ENCODE data around the gene SLC1A7.

Gene SLC1A7

DNA sequence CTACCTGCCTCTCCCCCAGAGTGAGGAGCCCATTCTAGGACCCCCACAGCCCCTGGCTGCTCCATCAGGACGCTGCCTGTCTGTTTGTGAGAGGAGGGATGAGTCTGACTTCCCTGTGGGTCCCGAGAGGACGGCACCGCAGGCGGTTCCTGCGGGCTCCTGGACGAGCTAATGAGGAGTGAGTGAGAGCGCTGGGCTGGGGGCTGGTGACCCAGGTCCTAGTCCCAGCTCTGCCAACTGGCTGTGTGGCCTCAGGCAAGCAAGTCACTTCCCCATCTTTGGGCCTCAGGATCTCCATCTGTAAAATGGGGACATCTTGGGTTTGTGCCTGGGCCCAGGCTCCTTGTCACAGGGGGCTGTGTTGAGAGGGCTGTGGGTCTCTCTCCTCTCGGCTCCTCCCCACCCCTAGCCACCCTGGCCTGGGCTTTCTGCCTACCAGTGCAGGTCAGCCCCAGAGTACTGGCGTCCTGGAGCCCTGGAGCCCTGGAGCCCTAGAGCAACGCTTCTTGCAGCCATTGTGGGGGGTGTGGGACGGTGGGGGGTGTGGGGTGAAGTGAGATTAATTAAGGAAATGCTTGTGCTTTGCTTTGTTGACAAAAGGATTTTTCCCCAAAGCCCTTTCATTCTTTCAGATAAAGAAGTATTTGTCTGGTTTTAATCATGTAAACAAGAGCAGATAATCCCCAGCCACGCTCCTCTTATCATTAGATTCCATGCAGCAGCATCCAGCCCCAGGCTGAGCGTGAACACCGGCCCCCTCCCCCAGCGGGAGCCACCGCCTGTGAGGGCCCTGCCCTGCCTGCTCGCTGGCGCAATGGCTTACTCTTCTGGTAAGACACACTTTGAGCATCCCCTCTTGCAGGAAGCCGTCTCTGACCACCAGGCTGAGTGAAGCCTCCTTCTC, 26.8 kb downstream of the SLC1A7 start:
- no peak for DNase-seq (ENCODE audit: low spot score)

GRCh38 chr1:53114581-53115400, 27.6 kb downstream of the SLC1A7 start:
- DNase-seq (ENCODE audit: low spot score), result no peak

- no peak for DNase-seq (ENCODE audit: low spot score)
These were observed 28.3 kb downstream of the SLC1A7 start for GRCh38 chr1:53114090-53114489.

DNA sequence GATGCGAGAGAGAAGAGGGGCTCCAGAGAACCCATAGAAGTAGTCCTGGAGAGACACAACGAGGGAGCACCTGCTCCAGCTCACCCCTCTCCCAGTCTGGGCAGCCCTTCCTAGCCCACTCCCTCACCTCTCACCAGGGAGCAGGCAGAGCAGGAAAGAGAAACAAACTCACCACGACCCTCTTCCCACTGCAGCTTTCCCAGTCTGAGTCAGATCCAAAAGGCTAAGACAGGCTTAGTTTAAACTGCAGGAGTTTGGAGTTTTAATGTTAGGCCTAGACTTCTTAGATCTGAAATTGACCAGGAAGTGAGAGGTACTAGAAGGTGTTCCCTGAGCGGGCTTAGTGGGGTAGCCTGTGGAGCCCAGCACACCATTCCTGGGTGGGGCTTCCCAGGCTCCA, 29.6 kb downstream of the SLC1A7 start:
- no peak for DNase-seq (ENCODE audit: low spot score)

DNA sequence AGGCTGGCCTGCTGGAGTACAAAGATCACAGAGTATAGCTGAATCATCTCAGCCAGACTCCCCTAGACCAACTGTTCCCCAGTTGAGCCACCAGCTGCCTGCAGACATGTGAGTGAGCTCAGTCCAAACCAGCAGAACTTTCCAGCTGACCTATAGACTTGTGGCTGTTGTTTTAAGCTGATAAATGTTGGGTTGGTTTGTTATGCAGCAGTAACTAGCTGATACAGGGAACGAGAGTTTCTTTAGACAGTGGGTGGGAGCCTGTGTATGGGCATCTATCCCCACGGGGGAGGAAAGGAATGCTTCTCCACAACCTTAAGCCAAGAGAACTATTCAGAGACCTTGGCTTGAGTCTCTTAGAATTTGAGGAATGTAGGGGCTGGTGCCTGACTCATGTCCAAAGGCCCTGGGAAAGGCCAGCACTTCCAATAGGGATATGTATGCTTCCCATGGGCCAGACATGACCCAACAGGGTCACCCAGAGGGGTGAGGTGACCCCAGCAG, 30.1 kb downstream of the SLC1A7 start:
- DNase-seq (ENCODE audit: low spot score), result peak; percentile 80

DNA sequence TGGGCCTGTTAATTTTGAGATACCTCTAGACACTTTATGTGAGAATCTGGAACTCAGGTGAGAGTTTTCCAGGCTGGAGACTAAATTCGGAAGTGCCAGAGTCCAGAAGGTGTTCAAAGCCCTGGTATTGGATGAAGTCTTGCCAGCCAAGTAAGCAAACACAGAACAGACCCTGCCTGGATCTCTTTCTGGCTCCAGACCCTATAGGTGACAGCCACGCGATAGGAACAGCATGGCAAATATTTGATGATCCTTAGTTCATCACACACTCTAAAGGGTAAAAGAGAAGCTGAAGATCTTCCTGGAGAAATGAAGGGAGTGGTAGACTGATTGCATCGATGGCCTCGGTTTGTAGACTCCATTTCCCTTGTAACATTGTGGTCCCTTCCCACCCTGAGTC, 30.7 kb downstream of the SLC1A7 start:
- DNase-seq (ENCODE audit: low spot score), result no peak

GRCh38 chr1:53111073-53111556, 31.3 kb downstream of the SLC1A7 start:
- no peak for DNase-seq (ENCODE audit: low spot score)

DNA sequence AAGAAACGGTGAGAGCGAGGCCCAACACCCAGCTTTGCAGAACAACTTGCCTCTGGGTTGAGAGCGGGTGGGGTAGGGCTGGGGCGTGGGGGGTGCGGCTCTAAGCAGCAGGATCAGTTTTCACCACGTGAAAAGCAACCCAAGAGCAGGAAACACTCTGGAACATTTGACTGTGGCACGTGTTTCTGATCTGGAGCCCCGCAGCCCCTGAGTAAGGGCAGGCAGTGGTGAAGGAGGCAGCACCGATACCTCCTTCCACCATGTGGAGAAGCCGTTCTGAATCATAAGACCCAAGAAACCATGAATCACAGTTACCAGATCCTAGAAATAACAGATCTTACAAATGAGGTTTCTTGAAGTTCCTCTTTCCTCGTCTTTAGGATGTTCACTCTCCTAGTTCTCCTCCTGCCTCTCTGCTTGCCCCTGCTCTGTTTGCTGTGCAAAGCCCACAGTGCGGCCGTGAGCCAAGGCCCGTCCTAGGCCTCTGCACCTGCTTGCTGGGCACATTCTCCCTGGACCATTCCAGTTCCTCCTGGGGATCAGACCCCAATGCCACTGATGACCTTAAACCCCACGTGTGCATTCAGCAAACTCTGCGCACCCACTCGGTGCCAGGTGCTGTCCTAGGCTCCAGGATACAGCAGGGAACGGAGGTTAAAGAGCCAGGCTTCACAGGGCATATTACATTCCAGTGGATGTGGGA, 31.9 kb downstream of the SLC1A7 start:
- DNase-seq (ENCODE audit: low spot score), result peak; percentile 63

DNA sequence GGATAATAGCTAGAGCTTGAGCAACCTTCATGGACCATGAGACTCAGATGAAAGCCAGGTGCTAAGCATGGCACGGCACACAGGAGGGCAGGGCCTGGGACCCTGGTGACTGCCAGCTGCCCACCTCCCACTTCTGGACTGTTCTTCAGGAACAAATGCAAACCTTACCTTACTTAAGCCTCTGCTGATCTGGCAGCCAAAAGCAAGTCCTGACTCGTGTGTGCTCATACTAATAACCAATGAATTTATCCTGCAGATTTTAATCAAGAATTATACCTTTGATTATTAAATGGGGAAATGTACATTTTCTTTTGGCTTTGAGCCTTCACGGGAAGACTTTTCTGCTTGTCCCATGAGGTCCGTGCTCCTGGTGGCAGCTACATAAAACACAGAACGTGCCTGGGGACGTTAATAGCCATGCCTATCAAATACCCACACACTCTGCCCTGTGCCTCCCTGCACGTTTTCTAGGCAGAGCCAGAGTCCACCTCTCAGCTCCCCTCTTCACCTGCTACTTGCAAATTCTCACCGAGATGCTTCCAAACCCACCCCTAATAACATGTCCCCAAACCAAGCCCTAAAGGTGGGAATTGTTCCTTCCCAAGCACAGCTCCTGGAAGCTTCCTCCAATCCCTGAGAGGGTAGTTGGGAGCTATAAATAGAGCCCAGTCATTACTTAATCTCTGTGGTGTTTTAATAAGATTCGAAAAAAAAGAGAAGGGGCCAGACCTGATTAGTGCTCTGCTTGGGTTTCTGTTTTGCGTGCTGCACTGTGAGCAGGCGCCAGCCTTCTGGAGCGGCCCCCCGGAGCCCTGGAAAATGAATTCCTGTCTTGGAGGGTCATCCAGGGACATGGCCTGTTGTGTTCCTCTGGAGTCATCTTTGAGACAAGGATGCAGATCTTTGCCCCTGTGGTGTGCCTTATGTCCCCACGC, 33.5 kb downstream of the SLC1A7 start:
- peak; percentile 70 for DNase-seq (ENCODE audit: low spot score)

DNA sequence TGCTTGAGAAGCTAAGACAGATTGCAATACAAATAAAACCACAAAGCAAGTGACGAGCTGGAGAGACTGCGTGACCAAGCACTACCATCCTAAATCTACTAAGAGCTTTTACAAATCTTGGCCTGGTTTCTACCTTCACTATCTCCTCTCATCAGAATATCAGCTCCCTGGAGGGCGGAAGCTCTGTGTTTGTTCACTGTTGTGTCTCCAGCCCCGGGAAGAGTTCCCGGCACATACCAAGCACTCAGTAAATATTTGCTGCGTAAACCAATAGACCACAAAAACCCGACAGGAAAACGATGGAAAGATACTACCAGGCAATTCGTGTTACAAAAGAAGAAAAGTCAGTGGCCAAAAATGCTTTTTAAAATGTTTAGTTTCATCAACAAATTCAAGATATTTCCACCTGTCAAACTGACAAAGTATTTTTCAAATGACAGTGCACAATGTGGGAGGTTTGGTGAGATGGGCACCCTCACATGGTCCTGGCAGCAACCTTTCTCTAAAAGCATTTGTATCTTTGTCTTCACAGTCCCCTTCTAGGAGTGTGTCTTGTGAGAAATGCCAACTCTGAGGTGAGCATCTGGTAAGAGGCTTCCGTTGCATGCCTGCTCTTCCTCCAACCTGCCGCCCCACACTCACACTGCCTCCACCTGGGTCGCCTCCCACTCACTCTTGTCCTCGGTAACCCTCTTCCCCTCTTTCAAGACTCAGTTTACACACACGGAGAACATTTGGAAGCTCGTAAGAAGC, 34.7 kb downstream of the SLC1A7 start:
- peak; percentile 80 for DNase-seq (ENCODE audit: low spot score)

DNA sequence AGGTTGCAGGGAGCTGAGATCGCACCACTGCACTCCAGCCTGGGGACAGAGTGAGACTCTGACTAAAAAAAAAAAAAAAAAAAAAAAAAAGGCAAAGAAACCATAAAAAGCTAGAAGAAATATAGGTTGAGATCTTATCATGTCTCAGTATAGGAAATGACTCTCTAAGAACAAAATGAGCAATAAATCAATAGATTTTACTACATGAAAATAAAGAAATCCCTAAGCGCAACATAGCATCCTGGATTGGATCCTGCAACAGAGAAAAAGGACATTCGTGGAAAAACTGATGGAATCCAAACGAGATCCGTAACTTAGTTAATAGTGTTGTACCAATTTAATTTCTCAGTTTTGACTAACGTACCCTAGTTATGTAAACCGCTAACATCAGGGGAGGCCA, 35.3 kb downstream of the SLC1A7 start:
- DNase-seq (ENCODE audit: low spot score), result no peak

DNA sequence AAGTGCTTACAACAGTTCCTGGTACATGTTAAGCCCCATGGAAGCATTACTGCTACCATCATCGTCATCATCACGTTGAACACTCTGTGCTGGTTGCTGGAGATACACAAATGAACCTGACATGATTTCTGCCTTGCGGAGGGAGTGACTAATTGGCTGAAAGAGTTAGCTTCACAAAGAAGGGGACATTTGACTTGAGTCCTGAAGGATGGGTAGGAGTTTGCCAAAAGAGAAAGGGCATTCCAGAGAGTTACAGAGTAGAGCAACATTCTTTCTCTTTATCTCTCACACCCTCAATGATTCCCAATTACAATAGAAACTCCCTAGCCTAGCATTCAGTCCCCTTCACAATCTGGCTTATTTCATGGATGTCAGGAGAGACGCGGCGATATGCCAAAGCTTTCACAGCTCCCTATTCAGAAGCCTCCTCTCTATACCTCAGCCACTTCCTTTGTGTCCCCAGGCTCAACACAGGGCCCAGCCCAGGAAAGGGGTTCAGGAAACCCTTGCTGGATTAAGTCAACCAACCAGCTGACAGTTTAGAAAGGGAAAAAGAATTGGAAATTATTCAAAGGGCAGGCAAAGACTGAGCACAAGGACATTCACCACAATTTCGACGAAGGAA, 38.0 kb downstream of the SLC1A7 start:
- no peak for DNase-seq (ENCODE audit: low spot score)

DNA sequence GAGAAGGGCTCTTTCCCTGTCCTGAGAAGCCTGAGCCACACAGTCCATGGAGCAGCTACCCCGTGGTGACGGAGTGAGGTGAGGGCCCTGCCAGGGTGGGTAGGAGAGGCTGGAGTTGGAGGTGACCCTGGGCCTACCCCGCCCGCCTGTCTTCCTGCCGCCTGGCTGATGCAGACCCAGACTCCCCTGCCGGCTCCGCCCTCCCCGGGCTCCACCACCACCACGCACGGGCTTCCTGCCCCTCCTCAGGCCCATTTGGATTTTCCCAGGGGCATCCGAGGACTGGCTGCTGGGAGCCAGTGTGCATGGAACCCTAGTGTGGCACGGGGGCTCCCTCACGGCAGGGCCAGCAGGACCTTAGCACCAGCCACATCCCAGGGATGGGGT, 47.9 kb downstream of the SLC1A7 start:
- no peak for DNase-seq (ENCODE audit: low spot score)

DNA sequence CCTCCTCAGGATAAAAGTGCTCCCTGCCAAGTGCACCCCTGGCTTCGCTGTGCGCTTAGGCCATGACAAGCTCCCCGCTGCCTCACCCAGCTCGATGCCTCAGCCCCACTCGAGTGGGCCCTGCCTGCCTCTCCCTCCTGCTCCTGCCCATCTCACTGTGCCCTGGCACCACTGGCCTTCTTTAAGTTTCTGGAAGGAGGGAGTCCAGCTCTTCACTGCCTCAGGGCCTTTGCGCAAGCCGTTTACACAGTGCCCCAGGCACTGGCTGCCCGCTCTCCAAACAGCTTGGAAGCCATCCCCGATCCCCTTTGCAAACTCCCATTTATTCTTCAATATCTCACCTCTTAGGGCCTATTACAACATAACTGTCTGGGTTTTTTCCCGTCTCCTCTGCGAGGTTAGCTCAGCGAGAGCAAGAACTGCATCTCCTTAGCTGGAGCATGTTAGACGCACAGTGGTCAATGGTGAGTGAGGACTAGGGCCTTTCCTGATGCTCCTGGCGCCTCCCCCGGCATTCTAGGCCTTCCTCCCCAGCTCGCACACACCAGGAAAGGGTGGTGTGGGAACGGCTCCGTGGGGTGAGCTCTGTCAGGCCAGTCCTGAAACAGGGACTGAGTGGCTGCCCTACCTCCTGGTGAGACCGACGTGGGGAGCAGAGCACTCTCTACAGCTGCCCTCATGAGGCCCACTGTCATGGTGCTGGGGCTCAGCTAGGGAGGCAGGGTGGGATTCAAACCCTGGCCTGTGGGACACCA, 48.5 kb downstream of the SLC1A7 start:
- DNase-seq (ENCODE audit: low spot score), result no peak

DNA sequence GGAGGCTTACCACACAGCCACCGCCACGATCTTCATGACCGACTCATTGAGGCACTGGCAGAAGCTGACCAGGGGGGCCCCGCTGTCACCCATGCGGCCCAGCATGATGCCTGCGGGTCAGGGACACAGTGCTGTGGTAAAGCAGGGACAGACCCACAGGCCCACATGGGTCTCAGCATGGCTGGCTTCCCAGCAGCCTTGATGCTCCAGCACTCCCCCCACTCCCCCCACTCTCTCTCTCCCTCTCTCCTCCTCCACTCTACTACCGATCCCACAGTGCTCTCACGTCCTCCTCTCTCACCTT, 49.0 kb downstream of the SLC1A7 start:
- DNase-seq (ENCODE audit: low spot score), result no peak

- no peak for DNase-seq (ENCODE audit: low spot score)
These were observed 49.6 kb downstream of the SLC1A7 start for GRCh38 chr1:53092659-53093450.

- DNase-seq (ENCODE audit: low spot score), result no peak
These were observed 50.4 kb downstream of the SLC1A7 start for GRCh38 chr1:53091841-53092645.
